Activated CD8-positive, alpha-beta memory T cell treated with anti-CD3 and anti-CD28 coated beads, Interleukin-2, amount 10 ng/mL, durations not matched to agents 7 days and 5 days (primary cell): ENCODE data around the gene SPEN. TPM values are rescaled to one million over a fixed set of nuclear protein-coding genes. Genes with fewer than 3 reads are reported as not detected.
"Not testable (repeated sequence)": the region's sequence is repeated elsewhere in the genome, so short reads cannot be mapped to it uniquely, and the experiment has no call there.

Experiments used
- ATAC-seq: fragments of 150-1000 bp; cut with Tn5 transposase; one replicate; pipeline ENCODE4 v1.10.0; 2021; ENCODE audit warnings: moderate library complexity
- CTCF ChIA-PET: fragments of 350-600 bp; sonication (Branson Sonifier 250); formaldehyde crosslinking; loops from one replicate; lab custom pipeline; 2021; ENCODE audit warnings: antibody characterized with exemption; lab: Charles Lee
- DNase-seq: peaks from one replicate; pipeline ENCODE4 v3.0.0-alpha.2; 2020
- H3K27ac Mint-ChIP-seq: one replicate; pipeline ENCODE4 v1.8.0; 2021; ENCODE audit warnings: mild to moderate bottlenecking, mixed read lengths
- H3K27me3 Mint-ChIP-seq: one replicate; pipeline ENCODE4 v1.8.0; 2021; ENCODE audit warnings: mixed read lengths
- H3K36me3 Mint-ChIP-seq: one replicate; pipeline ENCODE4 v1.8.0; 2021; ENCODE audit warnings: mild to moderate bottlenecking, mixed read lengths
- H3K4me1 Mint-ChIP-seq: one replicate; pipeline ENCODE4 v1.8.0; 2021; ENCODE audit warnings: mixed read lengths
- H3K4me3 Mint-ChIP-seq: one replicate; pipeline ENCODE4 v1.8.0; 2021; ENCODE audit warnings: mild to moderate bottlenecking, moderate library complexity, mixed read lengths
- H3K9me3 Mint-ChIP-seq: one replicate; pipeline ENCODE4 v1.8.0; 2022; ENCODE audit warnings: low read depth, mixed read lengths
- total RNA-seq, 2 experiments: library from RNA; stranded (reverse); gene quantifications; one replicate each; pipeline ENCODE4 v1.2.3, GENCODE V29; 2021

Gene SPEN
- total RNA-seq, 2 experiments from 2014 or later: 74.6 to 75.5 TPM

DNA sequence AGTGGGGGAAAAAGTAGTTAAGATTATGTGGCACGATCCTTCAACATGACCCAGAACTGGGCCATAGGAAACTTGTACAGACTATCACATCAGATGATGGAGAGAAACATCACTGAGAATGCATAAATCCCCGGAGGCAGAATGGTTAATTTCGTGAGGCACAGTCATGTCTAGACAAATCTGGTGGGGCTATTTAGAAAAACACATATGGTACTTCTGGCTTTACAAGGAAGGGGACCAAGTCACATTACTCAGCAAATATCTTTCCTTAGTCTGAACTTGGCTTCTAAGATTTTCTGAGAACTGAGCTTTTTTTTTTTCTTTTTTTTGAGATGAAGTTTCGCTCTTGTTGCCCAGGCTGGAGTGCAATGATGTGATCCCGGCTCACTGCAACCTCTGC is 30.8 kb upstream of the SPEN start:
- no peak overlapping the region for H3K4me3 Mint-ChIP-seq
- CTCF ChIA-PET: interaction anchor here (0.6 to 4.0 kb wide), 6 partner anchors 17 to 178 kb away, joined by 3 to 40 read pairs (median 16); no protein-coding TSS in a partner anchor
- DNase-seq (no peak), ATAC-seq (peak; percentile 14)
- H3K27ac Mint-ChIP-seq: no peak overlapping the region
- H3K4me1 Mint-ChIP-seq: peaks cover 16% of the 10 kb centered on the region
- no peaks in the 10 kb centered on the region for H3K27me3 Mint-ChIP-seq
- no peaks in the 10 kb centered on the region for H3K9me3 Mint-ChIP-seq
- peaks cover 2% of the 10 kb centered on the region for H3K36me3 Mint-ChIP-seq

DNA sequence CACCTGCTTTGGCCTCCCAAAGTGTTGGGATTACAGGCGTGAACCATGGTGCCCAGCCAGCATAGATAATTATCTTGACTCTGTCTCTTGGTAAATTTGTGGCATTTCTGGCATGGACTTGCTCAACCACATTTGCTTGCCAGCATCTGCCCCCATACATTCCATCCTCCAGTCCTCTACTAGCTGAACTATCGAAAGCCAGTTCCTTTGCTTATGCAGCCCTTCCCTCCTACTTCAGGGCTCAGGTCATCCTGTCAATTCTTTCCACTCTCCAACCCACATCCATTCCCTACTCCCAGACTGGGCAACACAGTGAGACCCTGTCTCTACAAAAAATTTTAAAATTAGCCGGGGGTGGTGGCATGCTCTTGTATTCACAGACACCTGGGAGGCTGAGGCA is 27.0 kb upstream of the SPEN start:
- Mint-ChIP-seq H3K9me3 (no peaks in the 10 kb centered on the region), H3K4me3 (no peak overlapping the region), H3K27ac (no peak overlapping the region), H3K4me1 (peaks cover 14% of the 10 kb centered on the region), H3K36me3 (peaks cover 2% of the 10 kb centered on the region), H3K27me3 (no peaks in the 10 kb centered on the region)
- no peak for ATAC-seq
- DNase-seq: no peak
- CTCF ChIA-PET: interaction anchor here (1.3 kb wide), 1 partner anchor 13 kb away, joined by 3 read pairs; no protein-coding TSS in a partner anchor

DNA sequence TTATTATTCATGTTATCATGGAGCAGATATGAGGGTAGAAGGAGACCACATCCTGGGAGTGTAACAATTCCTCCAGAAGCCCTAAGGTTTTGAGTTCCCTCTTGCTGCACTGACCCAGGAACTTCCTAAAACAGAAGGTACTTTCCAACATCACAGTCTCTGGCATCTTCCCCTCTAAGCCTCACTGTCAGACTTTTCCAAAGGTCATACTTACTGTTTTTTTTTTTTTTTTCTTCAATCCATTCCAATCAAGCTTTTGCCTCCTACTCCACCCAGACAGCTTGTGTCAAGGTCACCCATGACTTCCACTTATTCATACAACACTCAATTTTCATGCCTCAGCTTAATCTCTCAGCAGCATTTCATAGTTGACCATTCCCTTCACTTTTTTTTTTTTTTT is 21.7 kb upstream of the SPEN start:
- no peaks in the 10 kb centered on the region for H3K36me3 Mint-ChIP-seq
- no peak overlapping the region for H3K4me3 Mint-ChIP-seq
- DNase-seq (no peak), ATAC-seq (no peak)
- CTCF ChIA-PET: interaction anchor here (1.0 to 1.4 kb wide), 2 partner anchors 11 to 22 kb away, joined by 3 to 6 read pairs; no protein-coding TSS in a partner anchor
- H3K27ac Mint-ChIP-seq: no peak overlapping the region
- no peaks in the 10 kb centered on the region for H3K27me3 Mint-ChIP-seq
- no peaks in the 10 kb centered on the region for H3K9me3 Mint-ChIP-seq
- peaks cover 18% of the 10 kb centered on the region for H3K4me1 Mint-ChIP-seq

DNA sequence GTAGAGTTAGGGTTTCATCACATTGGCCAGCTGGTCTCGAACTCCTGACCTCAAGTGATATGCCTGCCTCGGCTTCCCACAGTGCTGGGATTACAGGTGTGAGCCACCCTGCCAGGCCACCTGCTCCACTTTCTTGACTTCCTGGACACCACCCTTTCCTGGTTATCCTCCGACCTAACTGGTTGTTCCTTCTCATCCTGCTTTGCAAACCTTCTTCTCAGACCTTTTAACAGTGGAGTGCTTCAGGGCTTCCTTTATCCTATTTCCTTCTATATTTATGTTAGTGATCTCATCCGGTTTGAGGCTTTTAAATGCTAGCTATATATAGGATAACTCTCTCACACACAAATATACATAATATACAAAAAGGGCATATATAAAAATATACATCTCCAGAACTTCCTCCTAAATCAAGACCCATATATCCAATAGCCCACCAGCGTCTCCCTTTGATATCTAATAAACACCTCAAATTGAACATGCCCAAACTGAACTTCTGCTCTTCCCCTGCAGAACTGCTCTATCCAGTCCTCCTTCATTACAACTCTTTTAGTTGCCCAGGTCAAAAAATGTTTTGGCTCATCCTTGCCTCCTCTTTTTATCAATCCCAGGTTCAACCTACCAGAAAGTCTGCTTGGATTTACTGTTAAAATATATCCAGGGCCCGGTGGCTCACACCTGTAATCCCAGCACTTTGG is 20.5 kb upstream of the SPEN start:
- Mint-ChIP-seq H3K27me3 (no peaks in the 10 kb centered on the region), H3K4me1 (peaks cover 23% of the 10 kb centered on the region), H3K27ac (no peak overlapping the region), H3K36me3 (peaks cover 4% of the 10 kb centered on the region), H3K4me3 (no peak overlapping the region), H3K9me3 (no peaks in the 10 kb centered on the region)
- DNase-seq (no peak), ATAC-seq (no peak)
- CTCF ChIA-PET: interaction anchor here (1.0 to 1.4 kb wide), 2 partner anchors 12 to 23 kb away, joined by 3 to 6 read pairs; no protein-coding TSS in a partner anchor

DNA sequence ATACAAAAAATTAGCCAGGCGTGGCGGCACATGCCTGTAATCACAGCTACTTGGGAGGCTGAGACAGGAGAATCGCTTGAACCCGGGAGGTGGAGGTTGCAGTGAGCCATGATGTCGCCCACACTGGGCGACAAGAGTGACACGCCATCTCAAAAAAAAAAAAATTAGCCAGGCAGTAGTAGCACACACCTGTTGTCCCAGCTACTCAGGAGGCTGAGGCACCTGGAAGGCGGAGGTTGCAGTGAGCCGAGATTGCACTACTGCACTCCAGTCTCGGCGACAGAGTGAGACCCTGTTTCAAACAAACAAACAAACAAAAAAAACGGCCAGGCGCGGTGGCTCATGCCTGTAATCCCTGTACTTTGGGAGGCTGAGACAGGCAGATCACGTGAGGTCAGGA is 19.9 kb upstream of the SPEN start:
- DNase-seq, H3K4me3 Mint-ChIP-seq, CTCF ChIA-PET, H3K27ac Mint-ChIP-seq, ATAC-seq, H3K36me3 Mint-ChIP-seq, H3K27me3 Mint-ChIP-seq, H3K9me3 Mint-ChIP-seq: not testable (repeated sequence)
- H3K4me1 Mint-ChIP-seq: peaks cover 24% of the 10 kb centered on the region

DNA sequence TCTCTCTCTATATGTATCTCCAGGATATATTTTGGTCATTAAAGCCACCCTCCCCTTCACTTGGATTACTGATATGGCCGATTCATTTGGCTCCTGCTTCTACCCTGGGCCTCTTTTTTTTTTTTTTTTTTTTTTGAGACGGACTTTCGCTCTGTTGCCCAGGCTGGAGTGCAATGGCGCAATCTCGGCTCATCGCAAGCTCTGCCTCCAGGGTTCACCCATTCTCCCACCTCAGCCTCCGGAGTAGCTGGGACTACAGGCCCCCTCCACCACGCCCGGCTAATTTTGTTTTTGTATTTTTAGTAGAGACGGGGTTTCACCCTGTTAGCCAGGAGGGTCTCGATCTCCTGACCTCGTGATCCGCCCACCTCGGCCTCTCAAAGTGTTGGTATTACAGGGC is 18.6 kb upstream of the SPEN start:
- H3K4me1 Mint-ChIP-seq: peaks cover 29% of the 10 kb centered on the region
- not testable (repeated sequence) for DNase-seq, H3K4me3 Mint-ChIP-seq, H3K27ac Mint-ChIP-seq, ATAC-seq, H3K36me3 Mint-ChIP-seq, H3K9me3 Mint-ChIP-seq, H3K27me3 Mint-ChIP-seq
- CTCF ChIA-PET: interaction anchor here (0.6 kb wide), 1 partner anchor 122 kb away, joined by 3 read pairs; no protein-coding TSS in a partner anchor

DNA sequence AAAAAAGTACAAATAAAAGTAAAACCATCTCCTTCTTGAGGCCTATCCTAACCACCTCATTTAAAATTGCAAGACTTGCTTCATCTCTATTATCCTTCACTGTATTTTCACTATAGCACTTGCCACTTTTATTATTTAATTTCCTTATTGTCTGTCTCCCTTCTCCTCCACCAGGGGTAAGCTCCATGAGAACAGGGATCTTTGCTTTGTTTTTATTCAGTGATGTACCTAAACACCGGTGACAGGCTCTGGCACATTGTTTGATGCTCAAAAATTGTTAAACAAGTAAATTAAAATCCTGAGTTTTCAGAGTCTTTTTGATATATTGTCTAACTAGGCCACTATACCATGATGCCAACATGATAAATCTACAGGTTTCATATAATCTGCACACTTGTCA is 17.2 kb upstream of the SPEN start:
- peak overlapping the region; percentile 12 for H3K27ac Mint-ChIP-seq
- H3K4me3 Mint-ChIP-seq: no peak overlapping the region
- no peaks in the 10 kb centered on the region for H3K27me3 Mint-ChIP-seq
- ATAC-seq (no peak), DNase-seq (no peak)
- peaks cover 29% of the 10 kb centered on the region for H3K4me1 Mint-ChIP-seq
- no peaks in the 10 kb centered on the region for H3K9me3 Mint-ChIP-seq
- CTCF ChIA-PET: no interaction called here
- H3K36me3 Mint-ChIP-seq: peaks cover 4% of the 10 kb centered on the region

DNA sequence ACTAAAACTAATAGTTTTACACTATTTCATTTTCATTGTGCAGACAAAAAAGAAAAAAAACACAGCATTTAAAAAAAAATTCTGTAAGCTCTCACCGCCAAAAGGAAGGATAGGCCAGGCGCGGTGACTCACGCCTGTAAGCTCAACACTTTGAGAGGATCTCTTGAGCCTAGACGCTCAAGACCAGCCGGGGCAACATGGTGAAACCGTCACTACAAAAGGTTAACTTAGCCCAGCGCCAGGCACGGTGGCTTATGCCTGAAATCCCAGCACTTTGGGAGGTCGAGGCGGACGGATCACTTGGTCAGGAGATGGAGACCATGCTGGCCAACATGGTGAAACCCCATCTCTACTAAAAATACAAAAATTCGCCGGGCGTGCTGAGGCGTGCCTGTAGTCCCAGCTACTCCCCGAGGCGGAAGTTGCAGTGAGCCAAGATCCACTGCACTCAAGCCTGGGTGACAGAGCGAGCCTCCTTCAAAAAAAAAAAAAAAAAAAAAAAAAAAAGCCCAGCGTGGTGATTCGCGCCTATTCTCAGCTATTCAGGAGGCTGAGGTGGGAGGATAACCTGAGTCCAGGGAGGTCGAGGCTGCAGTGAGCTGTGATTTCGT is 14.3 kb upstream of the SPEN start:
- H3K4me3 Mint-ChIP-seq: peak overlapping the region; percentile 84
- H3K27ac Mint-ChIP-seq: peak overlapping the region; percentile 95
- ATAC-seq: no peak
- H3K4me1 Mint-ChIP-seq: peaks cover 41% of the 10 kb centered on the region
- no peaks in the 10 kb centered on the region for H3K27me3 Mint-ChIP-seq
- peak; percentile 77 for DNase-seq
- CTCF ChIA-PET: interaction anchor here (0.6 to 3.8 kb wide), 19 partner anchors 9 to 1060 kb away, joined by 3 to 40 read pairs (median 3); partner anchors contain the start of gene SPEN
- no peaks in the 10 kb centered on the region for H3K9me3 Mint-ChIP-seq
- H3K36me3 Mint-ChIP-seq: peaks cover 4% of the 10 kb centered on the region

DNA sequence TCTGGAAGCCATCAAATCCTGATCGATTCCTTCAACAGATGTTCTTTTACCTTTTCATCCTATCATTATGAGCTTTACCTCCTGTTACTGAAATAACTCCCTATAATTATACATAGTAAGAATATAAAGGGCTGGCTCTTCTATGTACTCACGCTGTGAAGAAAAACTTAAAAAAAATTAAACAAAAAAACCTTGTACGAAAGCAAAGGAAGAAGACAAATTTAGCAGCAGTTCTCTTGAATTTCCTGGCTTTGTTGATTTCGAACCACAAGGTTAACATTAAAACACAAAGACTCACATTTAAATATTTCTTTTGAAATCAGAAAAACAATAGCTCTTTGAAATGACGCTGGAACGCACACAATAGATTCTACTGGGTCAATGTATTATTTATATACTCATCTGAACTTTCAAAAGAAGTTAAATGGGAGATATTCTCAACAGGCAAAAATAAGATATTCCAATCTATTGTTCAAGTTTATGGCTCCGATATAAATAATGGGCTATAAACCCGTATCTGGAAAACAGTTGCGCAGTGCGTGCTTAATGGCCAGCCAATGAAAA is 13.6 kb upstream of the SPEN start:
- Mint-ChIP-seq H3K36me3 (peaks cover 4% of the 10 kb centered on the region), H3K27ac (peak overlapping the region; percentile 95), H3K4me3 (peak overlapping the region; percentile 84), H3K4me1 (peaks cover 41% of the 10 kb centered on the region), H3K9me3 (no peaks in the 10 kb centered on the region), H3K27me3 (no peaks in the 10 kb centered on the region)
- no peak for DNase-seq
- ATAC-seq: no peak
- CTCF ChIA-PET: interaction anchor here (0.6 to 3.8 kb wide), 16 partner anchors 9 to 1059 kb away, joined by 3 to 40 read pairs (median 4); partner anchors contain the start of gene SPEN

DNA sequence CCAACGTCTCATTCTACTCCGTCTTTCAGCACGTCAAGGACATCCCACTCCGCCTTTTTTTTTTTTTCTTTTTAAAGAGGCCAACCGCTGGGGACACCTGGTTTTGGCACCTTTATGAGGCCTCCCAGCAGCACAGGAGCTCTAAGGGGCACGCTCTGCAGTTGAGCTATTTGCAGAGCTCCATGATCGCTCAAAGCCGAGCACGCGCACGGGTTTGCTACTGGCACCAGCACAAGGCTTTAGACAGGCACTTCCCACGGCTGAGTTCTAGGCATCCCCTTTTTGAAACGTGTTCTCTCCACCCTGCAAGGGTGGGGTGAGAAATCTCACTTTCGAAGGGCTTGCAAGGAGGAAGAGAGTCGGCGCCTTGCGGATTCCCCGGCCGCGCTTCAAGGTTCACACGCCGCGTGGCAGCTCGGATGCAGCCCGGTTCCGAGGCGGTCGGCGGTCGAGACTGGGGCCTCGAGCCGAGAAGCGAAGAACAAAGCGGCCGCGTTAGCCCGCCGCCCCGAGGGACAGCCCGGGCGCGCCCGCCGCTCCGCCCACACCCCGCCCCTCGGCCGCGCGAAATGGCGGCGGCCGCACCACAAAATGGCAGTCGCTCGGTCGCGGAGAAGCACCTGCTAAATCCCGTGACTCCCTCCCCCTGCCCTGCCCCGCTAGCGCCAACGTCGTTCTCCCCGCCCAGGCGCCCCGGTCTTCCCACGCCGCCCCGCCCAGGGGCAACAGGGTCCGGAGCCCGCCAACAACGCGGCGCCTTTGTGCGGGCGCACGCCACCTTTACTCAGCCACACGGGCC is 12.9 kb upstream of the SPEN start:
- ATAC-seq: peak; percentile 60
- CTCF ChIA-PET: interaction anchor here (1.1 to 3.8 kb wide), 10 partner anchors 9 to 245 kb away, joined by 3 to 40 read pairs (median 4); partner anchors contain the start of gene SPEN
- Mint-ChIP-seq H3K27me3 (no peaks in the 10 kb centered on the region), H3K4me3 (peak overlapping the region; percentile 84), H3K9me3 (no peaks in the 10 kb centered on the region), H3K4me1 (peaks cover 38% of the 10 kb centered on the region), H3K27ac (peak overlapping the region; percentile 95), H3K36me3 (peaks cover 4% of the 10 kb centered on the region)
- peak; percentile 92 for DNase-seq

DNA sequence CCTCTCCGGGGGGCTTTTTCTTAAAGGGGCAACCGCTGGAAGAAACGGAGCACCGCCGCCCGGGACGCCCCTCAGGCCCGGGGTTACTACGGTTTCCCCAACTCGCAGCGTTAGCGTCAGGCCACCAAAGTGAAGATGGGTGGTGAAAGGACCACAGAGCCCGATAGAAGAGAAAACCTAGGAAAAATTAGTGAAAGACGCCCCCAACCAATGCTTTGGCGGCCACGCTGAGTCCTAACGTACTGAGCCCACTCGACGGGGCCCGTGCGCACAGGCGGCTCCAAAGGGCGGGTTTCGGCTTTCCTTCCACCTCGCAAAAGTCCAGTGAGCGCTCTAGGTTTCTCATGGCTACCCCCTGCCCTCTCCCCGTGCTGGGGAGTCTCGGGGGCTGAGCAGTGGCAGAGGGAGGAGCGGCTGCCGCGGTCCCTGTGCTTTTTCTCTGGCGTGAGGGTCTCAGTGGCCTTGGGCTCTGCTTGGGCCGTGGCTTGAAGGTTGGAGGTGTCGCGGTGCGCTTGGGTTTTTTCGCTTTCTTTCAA is 12.2 kb upstream of the SPEN start:
- Mint-ChIP-seq H3K9me3 (no peaks in the 10 kb centered on the region), H3K4me3 (peak overlapping the region; percentile 84), H3K27me3 (no peaks in the 10 kb centered on the region), H3K36me3 (peaks cover 4% of the 10 kb centered on the region), H3K4me1 (peaks cover 31% of the 10 kb centered on the region), H3K27ac (peak overlapping the region; percentile 95)
- ATAC-seq (peak; percentile 14), DNase-seq (no peak)
- CTCF ChIA-PET: interaction anchor here (3.8 to 4.1 kb wide), 2 partner anchors 12 to 13 kb away, joined by 35 to 45 read pairs; partner anchors contain the start of gene SPEN

DNA sequence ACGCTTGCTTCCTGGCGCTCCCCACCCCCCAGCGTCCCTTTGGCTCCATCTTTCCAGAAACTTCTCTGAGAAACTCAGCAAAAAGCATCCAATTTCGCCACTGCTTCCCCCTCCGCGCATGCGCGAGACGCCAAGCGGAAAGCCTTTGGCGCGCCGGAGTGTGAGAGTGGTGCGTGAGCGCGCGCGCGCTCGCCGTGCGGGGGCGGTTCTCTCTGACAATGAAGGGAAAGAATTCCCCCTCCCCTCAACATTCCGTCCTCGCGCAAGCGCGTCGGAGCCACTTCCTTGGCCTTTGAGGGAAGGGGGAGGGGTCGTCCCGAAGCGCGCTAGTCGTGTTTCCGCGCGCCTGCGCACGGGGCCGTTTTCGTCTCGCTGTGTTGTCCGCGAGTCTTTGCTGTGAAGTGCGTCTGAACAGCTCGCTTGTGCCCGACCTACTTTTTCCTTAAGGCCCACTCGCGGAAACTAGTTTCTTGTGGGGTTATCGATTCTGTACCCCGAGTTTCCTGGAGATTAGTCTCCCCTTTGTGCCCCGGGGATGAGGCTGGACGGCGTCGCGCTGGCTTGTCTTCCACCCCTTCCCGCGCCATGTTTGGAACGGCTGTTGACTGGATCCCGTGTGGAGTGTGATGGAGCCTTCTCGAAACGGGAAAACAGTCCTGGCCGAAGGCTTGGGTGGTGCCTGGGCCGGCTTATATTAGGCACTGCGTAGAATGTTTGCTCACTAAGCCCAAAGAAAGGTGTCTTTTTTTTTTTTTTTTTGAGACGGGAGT is 11.6 kb upstream of the SPEN start:
- Mint-ChIP-seq H3K27ac (peak overlapping the region; percentile 95), H3K36me3 (peaks cover 4% of the 10 kb centered on the region), H3K27me3 (no peaks in the 10 kb centered on the region), H3K4me1 (peaks cover 25% of the 10 kb centered on the region), H3K9me3 (no peaks in the 10 kb centered on the region), H3K4me3 (peak overlapping the region; percentile 84)
- ATAC-seq (peak; percentile 64), DNase-seq (peak; percentile 99)
- CTCF ChIA-PET: interaction anchor here (0.6 to 4.1 kb wide), 4 partner anchors 11 to 123 kb away, joined by 3 to 45 read pairs (median 4); partner anchors contain the start of gene SPEN
